Endothelial cell of umbilical vein (primary cell): ENCODE measurements around the gene RUVBL1. TPM values are rescaled to one million over a fixed set of nuclear protein-coding genes. Genes with fewer than 3 reads are reported as not detected.

Experiments
- BruUV-seq: library from RNA; stranded (reverse); fragments of 400-500 nt; replicated peaks from 2 replicates; lab custom pipeline; 2021; lab: Mats Ljungman, UMichigan
- CTCF ChIA-PET: fragments of 300-600, 350-600 bp; sonication (Branson Sonifier 250); formaldehyde crosslinking; loops from one replicate; lab custom pipeline; 2021; ENCODE audit warnings: antibody characterized with exemption, inconsistent platforms; lab: Charles Lee
- POLR2A ChIA-PET: fragments of 300-600, 350-600 bp; sonication (Branson Sonifier 250); formaldehyde crosslinking; loops from one replicate; lab custom pipeline; 2021; ENCODE audit warnings: antibody characterized with exemption, inconsistent platforms; lab: Charles Lee
- DNase-seq: peaks from one replicate; pipeline ENCODE4 v3.0.0-alpha.2; 2011; ENCODE audit warnings: low read depth, low spot score
- FAIRE-seq: peaks from 2 replicates; lab custom pipeline; 2011; peaks lifted over from hg19 to GRCh38; lab: Jason Lieb, UNC
- H2AFZ ChIP-seq: 2 replicates; pipeline ENCODE4 v1.6.0; 2012; ENCODE audit warnings: low read depth, low read length, control low read depth, inconsistent platforms
- H3K27ac ChIP-seq: 2 replicates; pipeline ENCODE4 v1.5.1; 2011; ENCODE audit warnings: low read depth, mild to moderate bottlenecking, control low read depth, low read length, moderate library complexity; ENCODE audit not compliant: insufficient read depth
- H3K27me3 ChIP-seq, 2 experiments: 2 replicates each; pipeline versions ENCODE4 v1.6.0 to v1.6.1; 2011; ENCODE audit warnings: low read length in 2 of 2, mixed read lengths in 1 of 2; ENCODE audit not compliant: control insufficient read depth in 2 of 2, insufficient read depth in 2 of 2
- H3K36me3 ChIP-seq, 2 experiments: 2 replicates in 1 of 2; 3 replicates in 1 of 2; pipeline ENCODE4 v1.5.1; 2011; ENCODE audit warnings: low read length in 2 of 2, mild to moderate bottlenecking in 1 of 2, moderate library complexity in 1 of 2; ENCODE audit not compliant: control insufficient read depth in 2 of 2, insufficient read depth in 2 of 2; ENCODE audit errors: extremely low read depth in 1 of 2
- H3K4me1 ChIP-seq: 3 replicates; pipeline ENCODE4 v1.5.1; 2011; ENCODE audit warnings: mild to moderate bottlenecking, low read length; ENCODE audit not compliant: control insufficient read depth, insufficient read depth; ENCODE audit errors: extremely low read depth
- H3K4me2 ChIP-seq: 2 replicates; pipeline ENCODE4 v1.6.1; 2011; ENCODE audit warnings: low read length, control low read depth, mixed read lengths; ENCODE audit not compliant: insufficient read depth
- H3K4me3 ChIP-seq, 3 experiments: fragments of 200-600 bp in 1 of 3; sonication (generic), shearing (Covaris generic) in 1 of 3; replicated peaks in 1 of 3; 2 replicates each; pipeline ENCODE4 v1.5.1; 2011 to 2016; ENCODE audit warnings: control low read depth in 3 of 3, low read length in 3 of 3, mild to moderate bottlenecking in 2 of 3, inconsistent platforms in 1 of 3, low read depth in 1 of 3, moderate library complexity in 1 of 3; ENCODE audit not compliant: insufficient read depth in 1 of 3
- H3K79me2 ChIP-seq: 2 replicates; pipeline ENCODE4 v1.6.0; 2012; ENCODE audit warnings: low read length, inconsistent platforms; ENCODE audit not compliant: control insufficient read depth, insufficient read depth
- H3K9ac ChIP-seq: replicated peaks from 2 replicates; pipeline ENCODE3; 2011; ENCODE audit warnings: low read length, control low read depth; ENCODE audit not compliant: insufficient read depth; ENCODE audit errors: extremely low read depth
- H3K9me1 ChIP-seq: replicated peaks from 3 replicates; pipeline ENCODE4 v1.6.0; 2011; ENCODE audit warnings: mild to moderate bottlenecking, low read length; ENCODE audit not compliant: control insufficient read depth, insufficient read depth; ENCODE audit errors: extremely low read depth
- H3K9me3 ChIP-seq: replicated peaks from 2 replicates; pipeline ENCODE4 v1.5.1; 2012; ENCODE audit warnings: low read length, inconsistent platforms; ENCODE audit not compliant: control insufficient read depth, insufficient read depth
- H4K20me1 ChIP-seq: replicated peaks from 2 replicates; pipeline ENCODE3; 2011; ENCODE audit warnings: mild to moderate bottlenecking, low read length; ENCODE audit not compliant: control insufficient read depth, insufficient read depth; ENCODE audit errors: extremely low read depth
- EZH2 ChIP-seq: IDR thresholded peaks from 2 replicates; pipeline ENCODE4 v1.6.1; 2012; ENCODE audit warnings: borderline replicate concordance, low read depth, mild to moderate bottlenecking, moderate library complexity, low read length, inconsistent platforms; ENCODE audit not compliant: severe bottlenecking
- FOS ChIP-seq: IDR thresholded peaks from 2 replicates; pipeline ENCODE4 v1.6.1; 2011; ENCODE audit warnings: mild to moderate bottlenecking, low read length, moderate library complexity, borderline replicate concordance; ENCODE audit not compliant: insufficient read depth
- GATA2 ChIP-seq: IDR thresholded peaks from 2 replicates; pipeline ENCODE4 v1.7.0; 2011; ENCODE audit warnings: low read depth, mild to moderate bottlenecking, moderate library complexity, mixed read lengths, low read length; ENCODE audit not compliant: insufficient read length, insufficient read depth
- JUN ChIP-seq: IDR thresholded peaks from 2 replicates; pipeline ENCODE4 v1.6.1; 2011; ENCODE audit warnings: borderline replicate concordance, low read depth; ENCODE audit not compliant: insufficient read length, insufficient read depth
- MAX ChIP-seq: IDR thresholded peaks from 2 replicates; pipeline ENCODE4 v1.6.1; 2011; ENCODE audit not compliant: insufficient read depth, insufficient read length
- MYC ChIP-seq: IDR thresholded peaks from one replicate; pipeline ENCODE4 v1.6.1; 2011; ENCODE audit warnings: mild to moderate bottlenecking, low read depth, low read length
- POLR2A ChIP-seq: IDR thresholded peaks from 2 replicates; pipeline ENCODE4 v1.6.1; 2012; ENCODE audit warnings: low read depth, mild to moderate bottlenecking, control low read depth, low read length
- POLR2AphosphoS5 ChIP-seq: IDR thresholded peaks from 2 replicates; pipeline ENCODE4 v1.6.1; 2012; ENCODE audit warnings: low read depth, mild to moderate bottlenecking, control low read depth, low read length, moderate library complexity; ENCODE audit not compliant: insufficient read depth
- dilution Hi-C: fragments of 300-500 bp; cut with MboI; formaldehyde crosslinking; loops from one replicate; pipeline ENCODE4 v1.15.0; 2019; ENCODE audit warnings: low sequenced_read_pairs; ENCODE audit not compliant: extremely low pct_ligation_motif_present
- intact Hi-C: fragments of 100-400 bp; cut with micrococcal nuclease; formaldehyde crosslinking; loops from one replicate; pipeline ENCODE4 v1.10.0; 2022
- polyA plus RNA-seq, 4 experiments: library from polyadenylated mRNA; depleted of rRNA in 3 of 4; stranded (reverse) in 3 of 4; unstranded in 1 of 4; fragments of >200 nt; gene quantifications; 2 replicates each; pipeline versions ENCODE4 v1.2.1 to v1.2.3, GENCODE V29; 2011 to 2012; ENCODE audit warnings: missing spikeins in 1 of 4
- total RNA-seq: library from RNA; stranded (reverse); gene quantifications from 2 replicates; pipeline ENCODE4 v1.2.3, GENCODE V29; 2021
- TF ChIP-seq, protein P1 (sequence below), 2 donors: IDR thresholded peaks; 1 replicate in 1 of 2; 2 replicates in 1 of 2; pipeline ENCODE4 v1.5.1; 2011; ENCODE audit warnings: low read length in 2 of 2, mild to moderate bottlenecking in 2 of 2, moderate library complexity in 2 of 2, control low read depth in 1 of 2, inconsistent platforms in 1 of 2, low read depth in 1 of 2; ENCODE audit not compliant: insufficient read depth in 1 of 2; ENCODE audit errors: extremely low read depth in 1 of 2

RUVBL1 gene
- total and polyA plus RNA-seq, 2 donors (not counting 3 experiments of a cell fraction or from before 2014, with no cell fraction given), result 52.5 to 58.5 TPM

GRCh38 chr3:128145279-128145678 lies 21.7 kb upstream of the RUVBL1 start:
- H2AFZ ChIP-seq, result no peak overlapping the region
- H3K79me2 ChIP-seq, result no peaks in the 10 kb centered on the region
- no peak for DNase-seq
- BruUV-seq, result no TSS peak
- no peak for FAIRE-seq
- no peak for TF ChIP-seq MYC
- TF ChIP-seq MAX, result no peak
- no peak for TF ChIP-seq GATA2
- no peak for TF ChIP-seq JUN
- TF ChIP-seq FOS, result no peak
- TF ChIP-seq EZH2, result no peak
- TF ChIP-seq POLR2A, result no peak
- TF ChIP-seq, protein P1, sequence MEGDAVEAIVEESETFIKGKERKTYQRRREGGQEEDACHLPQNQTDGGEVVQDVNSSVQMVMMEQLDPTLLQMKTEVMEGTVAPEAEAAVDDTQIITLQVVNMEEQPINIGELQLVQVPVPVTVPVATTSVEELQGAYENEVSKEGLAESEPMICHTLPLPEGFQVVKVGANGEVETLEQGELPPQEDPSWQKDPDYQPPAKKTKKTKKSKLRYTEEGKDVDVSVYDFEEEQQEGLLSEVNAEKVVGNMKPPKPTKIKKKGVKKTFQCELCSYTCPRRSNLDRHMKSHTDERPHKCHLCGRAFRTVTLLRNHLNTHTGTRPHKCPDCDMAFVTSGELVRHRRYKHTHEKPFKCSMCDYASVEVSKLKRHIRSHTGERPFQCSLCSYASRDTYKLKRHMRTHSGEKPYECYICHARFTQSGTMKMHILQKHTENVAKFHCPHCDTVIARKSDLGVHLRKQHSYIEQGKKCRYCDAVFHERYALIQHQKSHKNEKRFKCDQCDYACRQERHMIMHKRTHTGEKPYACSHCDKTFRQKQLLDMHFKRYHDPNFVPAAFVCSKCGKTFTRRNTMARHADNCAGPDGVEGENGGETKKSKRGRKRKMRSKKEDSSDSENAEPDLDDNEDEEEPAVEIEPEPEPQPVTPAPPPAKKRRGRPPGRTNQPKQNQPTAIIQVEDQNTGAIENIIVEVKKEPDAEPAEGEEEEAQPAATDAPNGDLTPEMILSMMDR (IDR thresholded peaks at IDR 0.05; ENCODE audit: extremely low read depth in 1 of 2, insufficient read depth in 1 of 2, low read depth in 1 of 2, low read length in 2 of 2), result no peak
- no peak for TF ChIP-seq POLR2AphosphoS5
- intact Hi-C loops, result no loop called here
- no peak overlapping the region for H3K4me3 ChIP-seq
- ChIA-PET POLR2A (no interaction called here), CTCF (interaction anchor here (1.2 kb wide), 1 partner anchor 12 kb away, joined by 4 read pairs; no protein-coding TSS in a partner anchor)
- H3K9ac ChIP-seq, result no peak overlapping the region
- no peak overlapping the region for H3K4me2 ChIP-seq
- no peaks in the 10 kb centered on the region for H3K9me3 ChIP-seq
- H3K4me1 ChIP-seq, result no peaks in the 10 kb centered on the region
- H4K20me1 ChIP-seq, result no peaks in the 10 kb centered on the region
- H3K27ac ChIP-seq, result no peak overlapping the region
- no peaks in the 10 kb centered on the region for H3K9me1 ChIP-seq
- no peaks in the 10 kb centered on the region for H3K36me3 ChIP-seq
- H3K27me3 ChIP-seq, result peaks cover 2 to 8% of the 10 kb centered on the region in 2 experiments
- dilution Hi-C loops, result no loop called here
